Measurements from ENCODE around the gene RNFT2.
"Not testable (repeated sequence)": the region's sequence is repeated elsewhere in the genome, so short reads cannot be mapped to it uniquely, and the experiment has no call there.

Gene RNFT2

GRCh38 chr12:116777245-116777644 lies 39.1 kb downstream of the RNFT2 start:
- DNase-seq = no peak

GRCh38 chr12:116779597-116779996 lies 41.5 kb downstream of the RNFT2 start:
- intact Hi-C loops (cut with DNase I) = no loop called here
- no peak for DNase-seq

More at GRCh38 chr12:116777245-116777644, 39.1 kb downstream of the RNFT2 start:
- intact Hi-C loops (cut with DNase I) = no loop called here

- intact Hi-C loops (cut with DNase I) = no loop called here
- DNase-seq = no peak
Measured at GRCh38 chr12:116780942-116781341, 42.8 kb downstream of the RNFT2 start.

- intact Hi-C loops (cut with DNase I) = no loop called here
- no peak for DNase-seq
Measured at GRCh38 chr12:116783525-116784237, 45.6 kb downstream of the RNFT2 start.

GRCh38 chr12:116784238-116784612 lies 46.1 kb downstream of the RNFT2 start:
- intact Hi-C loops (cut with DNase I) = no loop called here
- no peak for DNase-seq

- intact Hi-C loops (cut with DNase I) = not testable (repeated sequence)
Measured at GRCh38 chr12:116789562-116789961, 51.4 kb downstream of the RNFT2 start.

GRCh38 chr12:116790066-116790465 lies 52.0 kb downstream of the RNFT2 start:
- DNase-seq = no peak
- intact Hi-C loops (cut with DNase I) = no loop called here

More at GRCh38 chr12:116789562-116789961, 51.4 kb downstream of the RNFT2 start:
- DNase-seq = not testable (repeated sequence)

GRCh38 chr12:116792403-116792802 lies 54.3 kb downstream of the RNFT2 start:
- intact Hi-C loops (cut with DNase I) = no loop called here
- DNase-seq = no peak

- DNase-seq = no peak
- intact Hi-C loops (cut with DNase I) = no loop called here
Measured at GRCh38 chr12:116794725-116795124, 56.6 kb downstream of the RNFT2 start.

- intact Hi-C loops (cut with DNase I) = no loop called here
- DNase-seq = no peak
Measured at GRCh38 chr12:116797885-116798284, 59.8 kb downstream of the RNFT2 start.

- intact Hi-C loops (cut with DNase I) = no loop called here
- DNase-seq = no peak
Measured at GRCh38 chr12:116798719-116799118, 60.6 kb downstream of the RNFT2 start.

- DNase-seq = no peak
- intact Hi-C loops (cut with DNase I) = no loop called here
Measured at GRCh38 chr12:116799955-116800354, 61.8 kb downstream of the RNFT2 start.

- intact Hi-C loops (cut with DNase I) = no loop called here
- DNase-seq = no peak
Measured at GRCh38 chr12:116800918-116801317, 62.8 kb downstream of the RNFT2 start.

GRCh38 chr12:116802018-116802417 lies 63.9 kb downstream of the RNFT2 start:
- no peak for DNase-seq
- intact Hi-C loops (cut with DNase I) = no loop called here

- no peak for DNase-seq
- intact Hi-C loops (cut with DNase I) = no loop called here
Measured at GRCh38 chr12:116803013-116803736, 65.1 kb downstream of the RNFT2 start.

GRCh38 chr12:116804051-116804450 lies 65.9 kb downstream of the RNFT2 start:
- intact Hi-C loops (cut with DNase I) = no loop called here
- no peak for DNase-seq

- no peak for DNase-seq
- intact Hi-C loops (cut with DNase I) = no loop called here
Measured at GRCh38 chr12:116806845-116807440, 68.8 kb downstream of the RNFT2 start.

GRCh38 chr12:116807546-116807945 lies 69.4 kb downstream of the RNFT2 start:
- DNase-seq = no peak
- intact Hi-C loops (cut with DNase I) = no loop called here

GRCh38 chr12:116808113-116809105 lies 70.3 kb downstream of the RNFT2 start:
- intact Hi-C loops (cut with DNase I) = no loop called here
- DNase-seq = no peak
